IMR-90 (cell line): ENCODE results near the gene NEURL2. TPM values are rescaled to one million over a fixed set of nuclear protein-coding genes. Genes with fewer than 3 reads are reported as not detected.

Source experiments
- ATAC-seq: fragments of 200-7000 bp; cut with Tn5 transposase; 2 replicates; pipeline ENCODE4 v1.9.1; 2020; ENCODE audit warnings: low read depth, mild to moderate bottlenecking, moderate library complexity
- BruUV-seq: library from RNA; stranded (reverse); fragments of 400-500 nt; replicated peaks from 2 replicates; lab custom pipeline; 2021; lab: Mats Ljungman, UMichigan
- CTCF ChIA-PET: fragments of 300-600 bp; formaldehyde crosslinking; extraction: SDS; loops from one replicate; lab custom pipeline; 2021; ENCODE audit warnings: antibody characterized with exemption; lab: Yijun Ruan, JAX
- POLR2A ChIA-PET: fragments of 300-600 bp; sonication (Branson Sonifier 250); formaldehyde crosslinking; loops from one replicate; lab custom pipeline; 2022; ENCODE audit warnings: antibody characterized with exemption; ENCODE audit not compliant: unreplicated experiment; lab: Charles Lee
- DNase-seq: peaks from one replicate; pipeline ENCODE4 v3.0.0; 2013
- H2AFZ ChIP-seq: replicated peaks from 2 replicates; pipeline ENCODE3; 2013; ENCODE audit warnings: low read length, mild to moderate bottlenecking; ENCODE audit not compliant: poor library complexity
- H2AK5ac ChIP-seq: 2 replicates; pipeline ENCODE4 v1.6.1; 2013; ENCODE audit warnings: low read depth, low read length, inconsistent platforms
- H2AK9ac ChIP-seq: replicated peaks from 2 replicates; pipeline ENCODE3; 2013; ENCODE audit warnings: mild to moderate bottlenecking, low read depth, low read length, moderate library complexity; ENCODE audit not compliant: poor library complexity
- H2BK120ac ChIP-seq: 2 replicates; pipeline ENCODE4 v1.6.1; 2013; ENCODE audit warnings: low read depth, low read length, inconsistent platforms
- H2BK15ac ChIP-seq: 3 replicates; pipeline ENCODE4 v1.6.1; 2013; ENCODE audit warnings: low read depth, low read length, inconsistent platforms
- H2BK20ac ChIP-seq: 2 replicates; pipeline ENCODE4 v1.6.1; 2013; ENCODE audit warnings: low read depth, mild to moderate bottlenecking, inconsistent platforms, low read length, moderate library complexity
- H2BK5ac ChIP-seq: 2 replicates; pipeline ENCODE4 v1.6.1; 2013; ENCODE audit warnings: mild to moderate bottlenecking, low read depth, low read length, inconsistent platforms; ENCODE audit not compliant: poor library complexity, severe bottlenecking
- H3K14ac ChIP-seq: replicated peaks from 2 replicates; pipeline ENCODE4 v1.6.1; 2013; ENCODE audit warnings: low read depth, low read length, inconsistent platforms
- H3K18ac ChIP-seq: 2 replicates; pipeline ENCODE4 v1.6.1; 2013; ENCODE audit warnings: low read depth, low read length, control low read depth
- H3K23ac ChIP-seq: 2 replicates; pipeline ENCODE4 v1.6.1; 2013; ENCODE audit warnings: low read depth, low read length, inconsistent platforms
- H3K27ac ChIP-seq: 2 replicates; pipeline ENCODE4 v1.5.1; 2013; ENCODE audit warnings: mild to moderate bottlenecking, control low read depth, low read length; ENCODE audit not compliant: insufficient read depth
- H3K27me3 ChIP-seq: 2 replicates; pipeline ENCODE4 v1.6.1; 2013; ENCODE audit warnings: low read length; ENCODE audit not compliant: control insufficient read depth, insufficient read depth
- H3K36me3 ChIP-seq: 2 replicates; pipeline ENCODE4 v1.6.1; 2013; ENCODE audit warnings: low read length, mixed read lengths; ENCODE audit not compliant: control insufficient read depth, insufficient read depth
- H3K4ac ChIP-seq: 2 replicates; pipeline ENCODE4 v1.6.1; 2013; ENCODE audit warnings: low read depth, low read length, inconsistent platforms
- H3K4me1 ChIP-seq: 2 replicates; pipeline ENCODE4 v1.6.1; 2013; ENCODE audit warnings: low read length, mixed read lengths; ENCODE audit not compliant: control insufficient read depth, insufficient read depth
- H3K4me2 ChIP-seq: 2 replicates; pipeline ENCODE4 v1.6.1; 2013; ENCODE audit warnings: low read depth, mild to moderate bottlenecking, control low read depth, low read length, moderate library complexity
- H3K4me3 ChIP-seq: 2 replicates; pipeline ENCODE4 v1.5.1; 2013; ENCODE audit warnings: low read depth, mild to moderate bottlenecking, control low read depth, low read length, moderate library complexity; ENCODE audit not compliant: insufficient read depth
- H3K56ac ChIP-seq: 2 replicates; pipeline ENCODE4 v1.6.1; 2013; ENCODE audit warnings: low read length, inconsistent platforms; ENCODE audit not compliant: insufficient read depth; ENCODE audit errors: extremely low read depth
- H3K79me1 ChIP-seq, 2 experiments: 2 replicates each; pipeline ENCODE4 v1.6.1; 2013; ENCODE audit warnings: low read length in 2 of 2, inconsistent platforms in 1 of 2, low read depth in 1 of 2
- H3K9ac ChIP-seq: 2 replicates; pipeline ENCODE4 v1.6.1; 2013; ENCODE audit warnings: low read depth, low read length, control low read depth
- H3K9me1 ChIP-seq: 2 replicates; pipeline ENCODE4 v1.6.1; 2013; ENCODE audit warnings: low read length, inconsistent platforms; ENCODE audit not compliant: insufficient read depth
- H3K9me3 ChIP-seq: 2 replicates; pipeline ENCODE4 v1.6.1; 2013; ENCODE audit warnings: low read length; ENCODE audit not compliant: control insufficient read depth, insufficient read depth
- H4K20me1 ChIP-seq: 2 replicates; pipeline ENCODE4 v1.6.1; 2013; ENCODE audit warnings: low read length, inconsistent platforms; ENCODE audit not compliant: insufficient read depth
- H4K5ac ChIP-seq: 2 replicates; pipeline ENCODE4 v1.6.1; 2013; ENCODE audit warnings: mild to moderate bottlenecking, low read depth, low read length, control low read depth
- H4K8ac ChIP-seq, 2 experiments: 2 replicates each; pipeline ENCODE4 v1.6.1; 2013; ENCODE audit warnings: low read depth in 2 of 2, low read length in 2 of 2, control low read depth in 1 of 2, inconsistent platforms in 1 of 2
- H4K91ac ChIP-seq: 2 replicates; pipeline ENCODE4 v1.6.1; 2013; ENCODE audit warnings: low read depth, low read length, inconsistent platforms; ENCODE audit not compliant: insufficient read depth
- FOS ChIP-seq: fragments of 150-350 bp; IDR thresholded peaks from 2 replicates; pipeline ENCODE4 v1.6.1; 2016; ENCODE audit warnings: low read depth, low read length
- MAFK ChIP-seq: IDR thresholded peaks from 2 replicates; pipeline ENCODE4 v1.6.1; 2012; ENCODE audit warnings: low read depth, low read length, improper control_type of control experiment
- MAZ ChIP-seq: IDR thresholded peaks from 2 replicates; pipeline ENCODE4 v1.6.1; 2012; ENCODE audit warnings: low read depth, mild to moderate bottlenecking, low read length, improper control_type of control experiment, moderate library complexity, borderline replicate concordance
- NFE2L2 ChIP-seq: fragments of 150-350 bp; IDR thresholded peaks from 2 replicates; pipeline ENCODE4 v1.6.1; 2016; ENCODE audit warnings: low read depth, mild to moderate bottlenecking, low read length
- POLR2A ChIP-seq: IDR thresholded peaks from 2 replicates; pipeline ENCODE4 v1.6.1; 2012; ENCODE audit warnings: mild to moderate bottlenecking, low read depth, low read length
- RAD21 ChIP-seq: IDR thresholded peaks from 2 replicates; pipeline ENCODE4 v1.6.1; 2012; ENCODE audit warnings: low read length, improper control_type of control experiment
- USF2 ChIP-seq: fragments of 150-350 bp; IDR thresholded peaks from 2 replicates; pipeline ENCODE4 v1.6.1; 2017; ENCODE audit warnings: mild to moderate bottlenecking, antibody characterized with exemption, low read length, low read depth
- dilution Hi-C: fragments of 300-500 bp; cut with HindIII; formaldehyde crosslinking; loops from one replicate; pipeline ENCODE4 v1.14.3; 2018; ENCODE audit warnings: low sequenced_read_pairs; ENCODE audit not compliant: unreplicated experiment
- in situ Hi-C: fragments of 300-500 bp; cut with MboI; formaldehyde crosslinking; loops from 3 replicates; pipeline ENCODE4 v1.14.3; 2019; ENCODE audit warnings: low sequenced_read_pairs, inconsistent platforms, mixed read lengths
- intact Hi-C: fragments of 100-400 bp; cut with micrococcal nuclease; formaldehyde crosslinking; loops from 2 replicates; pipeline ENCODE4 v1.10.0; 2022
- polyA plus RNA-seq, 3 experiments: library from polyadenylated mRNA; depleted of rRNA; stranded (reverse); fragments of >200 nt; gene quantifications; 2 replicates each; pipeline ENCODE4 v1.2.3, GENCODE V29; 2012; ENCODE audit warnings: low replicate concordance in 1 of 3
- total RNA-seq: library from RNA; depleted of rRNA; stranded (reverse); fragments of >200 nt; gene quantifications from 2 replicates; pipeline ENCODE4 v1.2.3, GENCODE V29; 2012

Gene NEURL2
- total and polyA plus RNA-seq, 2 of the 4 experiments (the other 2 are of a cell fraction) = 1.1 to 2.5 TPM

DNA sequence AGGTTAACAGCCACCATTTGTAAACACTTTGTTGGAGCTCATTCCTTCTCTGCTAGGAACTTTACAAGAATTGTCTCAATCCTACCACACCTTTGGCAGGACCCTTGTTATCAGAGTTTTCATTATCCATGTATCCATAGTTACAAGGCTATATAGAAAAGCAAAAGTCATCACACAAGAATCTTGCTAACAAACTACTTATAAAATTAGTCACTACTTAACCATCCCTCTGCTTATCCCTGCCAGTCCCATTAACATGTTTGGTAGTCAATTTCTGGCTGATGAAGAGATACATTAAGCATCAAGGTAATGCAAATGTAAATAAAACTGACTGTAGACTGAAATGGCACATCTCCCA, 23.2 kb downstream of the NEURL2 start:
- Histone ChIP-seq H4K8ac (peak overlapping the region; percentile 14 to 78; a peak in 2 of 4 replicates), H3K79me1 (peaks cover 6 to 16% of the 10 kb centered on the region in 2 experiments; a peak in 3 of 4 replicates), H4K91ac (peak overlapping the region; percentile 77), H3K9me3 (no peaks in the 10 kb centered on the region), H3K9ac (no peak overlapping the region), H2BK120ac (peak overlapping the region; percentile 76), H3K27me3 (no peaks in the 10 kb centered on the region), H4K5ac (peak overlapping the region; percentile 16; the same call in 1 of the 2 replicates), H2BK15ac (peak overlapping the region; percentile 54; the same call in 1 of the 3 replicates), H3K23ac (peak overlapping the region; percentile 56; the same call in 1 of the 2 replicates), H3K56ac (peak overlapping the region; percentile 59), H3K14ac (peak overlapping the region; percentile 25; the same call in 1 of the 2 replicates), H2BK5ac (peak overlapping the region; percentile 91), H3K4ac (peak overlapping the region; percentile 21; the same call in 1 of the 2 replicates), H2BK20ac (peak overlapping the region; percentile 86), H3K27ac (peak overlapping the region; percentile 83; the same call in 1 of the 2 replicates), H2AFZ (no peak overlapping the region), H3K18ac (peak overlapping the region; percentile 19; the same call in 1 of the 2 replicates), H2AK5ac (no peak overlapping the region), H3K4me1 (peaks cover 5% of the 10 kb centered on the region; the same call in 1 of the 2 replicates), H3K36me3 (no peaks in the 10 kb centered on the region), H3K9me1 (peaks cover 5% of the 10 kb centered on the region), H2AK9ac (no peak overlapping the region), H3K4me3 (no peak overlapping the region), H3K4me2 (peak overlapping the region; percentile 36; the same call in 1 of the 2 replicates), H4K20me1 (no peaks in the 10 kb centered on the region; the same call in 1 of the 2 replicates)
- in situ Hi-C loops = no loop called here
- dilution Hi-C loops = no loop called here
- ATAC-seq (peak; percentile 87), DNase-seq (peak; percentile 81)
- CTCF ChIA-PET = interaction anchor here (0.6 to 1.5 kb wide), 2 partner anchors 9 to 120 kb away, joined by 4 to 5 read pairs; no protein-coding TSS in a partner anchor
- TF ChIP-seq FOS = peak; percentile 40; the same call in 1 of the 2 replicates
- no peak; the same call in 1 of the 2 replicates for TF ChIP-seq POLR2A
- TF ChIP-seq MAFK = no peak
- no peak for TF ChIP-seq USF2
- TF ChIP-seq MAZ = no peak
- TF ChIP-seq RAD21 = no peak
- TF ChIP-seq NFE2L2 = no peak
- BruUV-seq = no TSS peak
- intact Hi-C loops = no loop called here
- POLR2A ChIA-PET = interaction anchor here (1.3 kb wide), 1 partner anchor 66 kb away, joined by 3 read pairs; no protein-coding TSS in a partner anchor
